Stimulated activated CD8-positive, alpha-beta memory T cell treated with anti-CD3 and anti-CD28 coated beads, Interleukin-7, amount 100 ng/mL, for 4 hours (primary cell): ENCODE measurements around the gene BAG5.
"Not testable (repeated sequence)": the region's sequence is repeated elsewhere in the genome, so short reads cannot be mapped to it uniquely, and the experiment has no call there.

ENCODE experiments used
- DNase-seq, 2 donors: peaks; one replicate each; pipeline ENCODE4 v3.0.0-alpha.2; 2020; ENCODE audit warnings: low read depth in 2 of 2

The BAG5 gene

DNA sequence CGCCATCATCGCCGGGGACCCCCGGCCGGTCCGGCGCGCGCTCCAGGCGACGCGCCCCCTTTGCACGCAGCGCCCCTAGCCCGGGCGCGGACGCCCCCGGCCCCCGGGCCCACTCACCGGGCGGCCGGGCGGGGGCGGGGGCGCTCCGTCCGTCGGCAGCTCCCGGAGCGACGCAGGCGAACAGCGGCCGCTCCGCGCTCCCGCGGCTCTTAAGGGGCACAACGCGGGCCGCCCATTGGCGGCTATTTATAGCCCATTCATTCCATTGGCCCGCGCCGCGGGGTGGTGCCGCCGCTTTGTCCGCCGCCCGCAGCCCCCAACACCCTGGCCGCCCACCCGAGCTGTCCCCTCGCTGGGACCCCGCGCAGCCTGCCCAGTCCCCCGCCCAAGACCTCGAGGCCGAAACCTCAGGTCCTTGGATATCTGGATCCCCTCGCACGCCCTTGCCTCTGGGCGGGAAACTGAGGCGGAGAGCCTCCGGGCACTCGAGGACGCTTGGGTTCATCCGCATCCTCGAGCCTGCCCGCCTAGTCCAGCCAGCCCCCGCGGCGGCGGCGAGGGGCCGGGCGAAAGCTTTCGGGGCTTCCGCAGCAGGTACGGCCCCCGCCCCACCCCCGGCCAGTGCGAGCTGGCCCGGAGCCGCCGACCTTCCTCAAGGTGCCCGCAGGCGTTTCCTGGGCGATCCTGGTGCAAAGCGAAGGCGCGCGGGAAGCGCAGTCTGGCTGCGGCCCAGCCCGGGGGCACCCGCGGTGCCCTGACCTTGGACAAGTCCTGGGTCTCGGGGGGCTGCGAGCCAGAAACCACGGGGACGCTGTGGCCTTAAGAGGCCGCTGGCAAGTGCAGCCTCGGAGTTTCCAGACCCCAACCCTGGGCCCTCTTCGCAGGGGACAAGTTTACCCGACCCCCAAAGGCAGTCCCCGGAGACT is 39.5 kb downstream of the BAG5 start, which contains the start of gene CKB:
CKB (minus strand) TSS at position 182 of the 926 bp plus-strand sequence. CDS start 337 bp downstream, outside the sequence.
- DNase-seq = no peak

DNA sequence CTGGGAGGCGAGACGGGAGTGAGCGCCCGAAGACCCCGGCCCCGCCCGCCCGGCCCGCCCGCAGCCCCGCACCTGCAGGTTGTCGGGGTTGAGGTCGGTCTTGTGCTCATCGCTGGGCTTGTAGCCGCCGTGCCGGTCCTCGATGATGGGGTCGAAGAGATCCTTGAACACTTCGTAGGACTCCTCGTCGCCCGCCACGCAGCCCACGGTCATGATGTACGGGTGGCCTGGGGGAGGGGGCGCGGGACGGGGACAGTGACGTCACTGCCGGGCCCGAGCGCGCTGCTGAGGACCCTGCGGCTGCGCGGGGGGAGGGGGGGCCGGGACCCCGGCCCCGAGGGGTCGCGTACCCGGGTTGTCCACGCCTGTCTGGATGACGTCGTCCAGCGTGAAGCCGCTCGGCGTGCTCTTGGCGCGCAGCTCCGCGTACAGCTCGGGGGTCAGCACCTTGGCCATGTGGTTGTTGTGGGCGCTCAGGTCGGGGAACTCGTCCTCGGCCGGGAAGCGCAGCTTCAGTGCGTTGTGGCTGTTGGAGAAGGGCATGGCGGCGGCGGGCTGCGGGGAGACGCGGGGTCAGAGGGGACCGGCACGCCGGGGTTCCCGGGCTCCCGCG is 40.4 kb downstream of the BAG5 start:
- no peak for DNase-seq

DNA sequence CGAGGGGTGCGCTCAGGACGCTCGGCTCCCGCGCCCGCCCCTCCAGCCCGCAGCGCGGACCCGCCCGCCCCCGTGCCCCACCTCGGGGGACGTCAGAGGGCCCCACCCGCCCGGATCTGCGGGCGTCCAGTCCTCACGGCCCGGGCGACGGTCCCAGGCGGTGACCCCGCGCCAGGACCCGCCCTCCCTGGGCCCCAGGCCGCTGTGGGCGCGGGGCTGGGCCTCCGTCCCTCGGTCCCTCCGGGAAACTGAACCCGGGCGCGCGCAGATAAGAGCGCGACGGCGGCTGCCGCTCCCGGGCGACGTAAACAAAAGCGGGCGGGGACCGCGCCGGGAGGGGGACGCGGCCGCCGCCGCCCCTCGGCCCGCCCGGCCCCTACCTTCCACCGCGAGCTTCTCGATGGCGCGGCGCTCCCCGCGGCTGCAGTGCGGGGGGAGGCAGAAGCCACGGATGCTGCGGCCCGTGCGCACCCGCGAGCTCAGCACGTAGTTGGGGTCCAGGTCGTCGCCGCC is 41.0 kb downstream of the BAG5 start:
- DNase-seq = no peak

DNA sequence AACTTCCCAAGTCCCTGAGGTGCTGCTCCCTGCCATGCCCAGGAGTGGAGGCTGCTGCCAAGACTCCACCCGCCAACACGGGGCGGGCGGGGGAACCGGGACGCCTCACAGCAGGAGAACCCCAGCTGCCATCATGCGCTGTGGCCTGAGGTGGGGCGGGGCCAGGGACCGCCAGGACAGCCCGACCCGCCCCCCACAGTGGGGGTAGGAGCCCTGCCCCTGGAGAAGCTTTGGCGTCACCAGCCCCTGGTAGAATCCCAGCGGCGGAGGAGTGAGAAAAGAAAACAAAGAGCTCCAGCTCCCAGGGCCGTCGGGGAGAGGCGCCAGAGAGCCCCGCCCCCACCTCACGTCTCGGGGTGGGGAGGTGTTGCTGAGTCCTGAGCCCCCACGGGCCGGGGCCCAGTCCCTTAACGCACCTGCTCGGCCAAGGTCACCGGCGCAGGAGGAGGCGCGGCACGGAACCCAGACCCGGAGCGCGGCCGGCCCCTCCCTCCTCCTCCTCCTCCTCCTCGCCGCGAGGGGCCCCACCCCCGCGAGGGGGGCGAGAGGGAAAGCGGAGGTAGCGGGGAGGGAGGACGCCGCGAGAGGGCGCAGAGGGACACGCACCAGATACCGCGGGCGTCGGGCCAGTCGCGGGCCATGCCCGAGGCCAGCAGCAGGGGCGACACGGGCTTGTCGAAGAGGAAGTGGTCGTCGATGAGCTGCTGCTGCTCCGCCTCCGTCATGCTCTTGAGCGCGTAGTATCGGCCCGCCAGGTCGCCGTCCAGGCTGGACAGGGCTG is 41.6 kb downstream of the BAG5 start:
- DNase-seq = peak; percentile 26 to 65

DNA sequence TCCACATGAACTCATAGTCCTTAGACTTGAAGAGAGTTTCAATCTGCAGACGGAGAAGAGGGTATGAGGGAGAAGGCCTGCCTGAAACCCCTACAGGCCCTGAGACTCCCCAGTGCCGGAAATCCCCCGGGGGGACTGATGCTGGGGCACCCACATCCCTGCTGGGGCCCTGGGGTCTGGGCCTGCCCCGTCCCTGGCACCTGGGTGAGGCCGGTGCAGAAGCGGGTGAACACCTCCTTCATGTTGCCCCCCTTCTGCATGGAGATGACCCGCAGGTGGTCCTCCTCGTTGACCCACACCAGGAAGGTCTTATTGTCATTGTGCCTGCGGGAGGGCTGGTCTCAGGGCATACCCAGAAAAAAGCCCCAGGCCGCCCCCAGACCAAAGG is 42.2 kb downstream of the BAG5 start:
- no peak for DNase-seq

DNA sequence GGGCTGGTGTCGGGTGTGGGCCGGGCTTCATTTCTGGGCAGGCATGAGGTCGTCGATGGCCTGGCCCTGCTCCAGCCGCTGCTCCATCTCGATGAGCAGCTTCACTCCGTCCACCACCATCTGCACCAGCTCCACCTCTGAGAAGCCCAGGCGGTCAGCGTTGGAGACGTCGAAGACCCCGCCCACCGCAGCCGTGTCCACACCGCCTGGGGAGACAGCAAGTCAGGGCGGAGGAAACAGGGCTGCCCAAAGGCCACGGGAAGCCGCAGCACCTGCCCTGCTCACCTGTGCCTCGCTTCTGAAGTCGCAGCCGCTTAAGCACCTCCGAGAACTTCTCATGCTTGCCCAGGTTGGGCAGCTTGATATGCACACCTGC is 42.6 kb downstream of the BAG5 start:
- no peak for DNase-seq

DNA sequence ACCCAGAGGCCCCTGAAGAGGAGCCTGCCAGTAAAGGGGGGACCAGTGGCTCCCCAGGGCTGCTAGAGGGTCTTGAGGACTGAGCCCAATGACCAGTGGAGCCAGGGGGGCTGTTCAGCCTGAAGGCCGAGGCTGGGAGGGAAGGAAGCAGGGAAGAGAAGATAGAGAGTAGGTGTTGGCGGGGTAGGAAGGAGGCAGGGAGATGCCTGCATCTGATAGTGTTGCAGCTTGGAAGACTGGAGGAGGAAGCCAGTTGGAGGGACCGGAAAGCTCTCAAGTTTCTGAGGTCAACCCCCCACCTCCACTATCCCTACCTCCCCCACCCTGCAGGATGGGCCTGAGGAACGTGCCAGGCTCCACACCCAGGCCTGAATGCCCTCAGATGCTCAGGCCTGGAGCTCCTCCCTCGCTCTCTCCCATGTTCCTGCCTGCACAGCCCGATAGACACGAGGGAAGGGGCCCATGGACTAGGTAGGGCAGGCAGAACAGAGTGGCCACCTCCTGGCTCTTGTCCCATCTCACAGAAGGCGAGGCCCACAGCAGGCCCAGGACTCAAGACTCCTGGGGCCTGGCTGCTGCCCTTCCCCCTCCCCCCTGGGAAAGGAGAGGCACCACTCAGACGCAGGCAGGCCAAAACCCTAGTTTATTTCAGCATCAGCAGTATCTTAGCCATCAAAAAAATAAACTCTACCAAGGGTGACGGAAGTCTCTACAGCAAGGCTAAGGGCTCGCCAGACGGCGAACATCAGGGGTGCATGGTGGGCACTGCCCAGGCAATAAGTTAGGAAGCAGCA is 43.2 kb downstream of the BAG5 start:
- no peak for DNase-seq

DNA sequence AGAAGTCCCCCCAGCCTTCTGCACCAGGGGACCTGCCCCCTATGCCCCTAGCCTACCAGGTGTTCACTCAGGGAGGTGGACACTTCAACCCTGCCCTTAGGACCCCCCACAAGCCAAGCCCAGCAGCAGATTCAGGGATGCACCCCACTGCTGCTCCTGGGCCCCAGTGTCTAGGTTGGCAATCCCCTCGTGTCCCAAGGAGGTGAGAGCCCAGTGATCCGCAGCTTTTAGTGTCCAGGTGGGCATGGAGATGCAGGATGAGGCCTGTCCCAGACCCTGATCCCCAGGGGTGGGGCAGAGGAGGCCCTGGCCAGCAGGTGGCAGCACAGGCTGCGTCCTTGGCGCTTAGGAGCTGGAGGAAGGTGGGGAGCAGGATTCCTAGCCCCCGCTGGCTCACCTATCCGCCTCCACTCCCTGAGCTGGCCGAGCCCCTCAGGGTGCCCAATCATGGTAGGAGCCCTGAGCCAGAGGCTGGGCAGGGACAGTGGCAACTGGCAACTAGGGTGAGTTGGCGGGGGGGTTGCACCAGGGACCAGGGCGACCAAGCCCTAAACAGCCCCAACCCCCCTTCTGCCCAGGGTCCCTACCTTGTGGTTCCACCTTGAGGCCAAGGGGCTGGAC is 43.9 kb downstream of the BAG5 start:
- DNase-seq = no peak

DNA sequence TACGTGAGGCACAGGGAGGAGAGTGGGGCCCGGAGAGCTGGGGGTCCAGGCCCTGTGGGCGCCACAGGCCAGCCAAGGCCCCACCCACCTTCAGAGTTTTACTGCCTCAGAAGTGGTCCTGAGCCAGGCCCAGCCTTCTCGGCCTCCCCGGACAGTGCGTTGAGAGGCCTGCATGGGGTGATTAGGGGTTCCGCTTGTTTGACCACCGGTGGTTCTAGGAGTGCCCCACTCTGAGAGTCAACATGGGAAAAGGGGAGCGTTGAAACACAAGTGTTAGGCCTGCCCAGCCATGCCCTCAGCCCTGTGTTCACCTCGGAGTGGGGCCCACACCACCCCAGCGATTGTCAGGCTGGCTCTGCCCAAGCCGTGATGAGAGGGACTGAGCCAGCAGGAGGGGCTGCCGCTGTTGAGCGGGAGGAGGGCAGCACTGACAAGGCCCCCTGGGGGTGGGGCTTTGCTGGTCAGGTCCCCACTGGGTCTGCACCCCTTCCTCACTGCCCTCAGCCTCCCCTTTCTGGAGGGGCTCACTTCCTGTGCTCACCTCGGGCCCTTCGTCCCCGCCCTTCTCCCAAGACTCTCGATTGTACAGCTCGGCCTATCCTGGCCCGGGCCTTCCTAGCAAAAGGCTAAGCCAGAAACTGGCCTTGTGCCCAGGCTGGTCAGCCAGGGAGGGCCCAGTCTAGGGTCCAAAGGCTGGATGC is 44.6 kb downstream of the BAG5 start:
- no peak for DNase-seq

DNA sequence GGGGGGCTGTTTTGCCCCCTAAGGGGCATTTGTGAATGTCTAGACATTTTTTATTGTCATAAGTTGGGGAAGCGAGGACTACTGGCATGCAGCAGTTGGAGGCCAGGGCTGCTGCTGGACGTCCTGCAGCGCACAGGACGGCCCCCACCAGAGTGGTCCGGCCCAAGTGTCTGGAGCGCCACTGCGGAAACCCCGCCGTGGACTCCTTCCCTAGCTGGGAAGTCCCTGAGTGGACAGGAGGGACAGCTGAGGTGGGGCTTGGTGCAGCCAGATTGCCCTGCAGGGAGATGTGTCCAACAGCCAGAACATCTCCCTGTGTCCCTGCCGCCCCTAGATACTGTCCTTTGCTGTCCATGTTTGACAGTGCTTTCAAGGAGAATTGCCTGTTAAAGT is 45.3 kb downstream of the BAG5 start:
- DNase-seq = no peak

DNA sequence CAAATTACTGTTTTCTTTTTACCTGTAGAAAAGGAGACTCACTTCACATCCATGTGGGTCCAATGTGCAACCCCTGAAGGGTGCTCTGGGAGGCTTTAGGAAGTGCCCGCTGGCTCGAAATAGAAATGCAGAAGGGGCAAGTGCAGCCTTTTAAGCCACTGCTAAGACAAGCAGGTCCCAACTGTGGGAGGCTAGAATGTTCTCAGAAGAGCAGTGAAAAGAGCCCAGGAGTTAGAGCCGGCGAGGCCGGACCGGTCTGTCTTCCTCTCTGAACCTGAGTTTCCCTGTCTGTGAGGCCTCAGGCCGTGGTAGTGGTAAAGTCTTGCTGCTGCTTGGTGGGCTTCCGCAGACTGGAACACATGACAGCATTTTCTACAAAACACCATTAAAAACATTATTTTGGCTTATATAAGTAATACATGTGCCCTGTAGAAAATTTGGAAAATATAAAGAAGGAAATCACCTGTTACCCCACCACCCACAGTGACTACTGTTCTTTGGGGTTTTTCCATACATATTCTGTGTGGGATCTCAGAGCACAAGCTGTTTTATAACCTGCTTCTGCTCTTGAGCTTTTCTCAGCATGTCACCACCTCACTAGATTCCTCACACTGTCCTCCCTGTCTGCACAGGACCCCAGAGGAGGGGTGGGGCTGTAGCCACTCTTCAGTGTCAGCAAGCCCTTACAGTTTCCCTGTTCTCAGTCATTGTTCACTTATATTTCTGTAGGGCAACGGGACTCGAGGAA is 45.9 kb downstream of the BAG5 start:
- DNase-seq = no peak

DNA sequence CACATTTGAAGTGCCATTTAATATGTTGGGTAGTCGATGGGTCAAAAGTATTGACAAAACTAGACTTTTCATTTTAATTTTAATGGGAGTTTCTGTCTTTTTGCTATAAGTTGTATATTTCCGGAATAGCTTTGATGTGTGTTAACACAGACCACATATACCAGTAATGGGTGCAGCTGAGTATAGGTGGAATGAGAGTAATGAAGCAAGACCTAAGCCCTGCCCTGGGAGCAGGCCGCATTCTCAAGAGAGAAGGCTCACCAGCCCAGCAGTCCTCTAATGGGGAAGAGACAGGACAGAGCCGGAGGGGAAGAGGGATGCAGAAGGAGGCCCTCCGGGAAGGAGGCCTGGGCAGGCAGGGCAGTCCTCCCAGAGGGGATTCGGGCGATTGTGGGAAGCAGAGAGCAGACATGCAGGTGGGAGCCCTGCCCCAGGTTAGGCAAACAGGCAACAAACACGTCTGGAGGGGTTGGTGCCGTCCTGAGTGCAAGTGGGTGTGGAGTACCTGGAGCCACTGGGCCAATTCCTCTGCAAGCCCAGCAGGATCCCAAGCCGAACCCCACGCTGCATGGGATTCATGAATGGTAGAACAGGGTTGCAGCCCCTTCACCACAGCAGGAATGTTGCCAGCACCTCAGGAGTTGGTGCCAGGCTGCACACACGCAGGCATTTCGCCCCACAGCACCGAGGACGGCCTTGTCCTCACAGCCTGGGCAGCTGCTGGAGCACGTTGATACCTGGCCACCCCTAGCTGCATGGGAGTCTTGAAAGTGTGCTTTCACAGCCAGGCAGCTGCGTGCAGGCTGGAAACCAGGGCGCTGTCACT is 47.6 kb downstream of the BAG5 start:
- no peak for DNase-seq

DNA sequence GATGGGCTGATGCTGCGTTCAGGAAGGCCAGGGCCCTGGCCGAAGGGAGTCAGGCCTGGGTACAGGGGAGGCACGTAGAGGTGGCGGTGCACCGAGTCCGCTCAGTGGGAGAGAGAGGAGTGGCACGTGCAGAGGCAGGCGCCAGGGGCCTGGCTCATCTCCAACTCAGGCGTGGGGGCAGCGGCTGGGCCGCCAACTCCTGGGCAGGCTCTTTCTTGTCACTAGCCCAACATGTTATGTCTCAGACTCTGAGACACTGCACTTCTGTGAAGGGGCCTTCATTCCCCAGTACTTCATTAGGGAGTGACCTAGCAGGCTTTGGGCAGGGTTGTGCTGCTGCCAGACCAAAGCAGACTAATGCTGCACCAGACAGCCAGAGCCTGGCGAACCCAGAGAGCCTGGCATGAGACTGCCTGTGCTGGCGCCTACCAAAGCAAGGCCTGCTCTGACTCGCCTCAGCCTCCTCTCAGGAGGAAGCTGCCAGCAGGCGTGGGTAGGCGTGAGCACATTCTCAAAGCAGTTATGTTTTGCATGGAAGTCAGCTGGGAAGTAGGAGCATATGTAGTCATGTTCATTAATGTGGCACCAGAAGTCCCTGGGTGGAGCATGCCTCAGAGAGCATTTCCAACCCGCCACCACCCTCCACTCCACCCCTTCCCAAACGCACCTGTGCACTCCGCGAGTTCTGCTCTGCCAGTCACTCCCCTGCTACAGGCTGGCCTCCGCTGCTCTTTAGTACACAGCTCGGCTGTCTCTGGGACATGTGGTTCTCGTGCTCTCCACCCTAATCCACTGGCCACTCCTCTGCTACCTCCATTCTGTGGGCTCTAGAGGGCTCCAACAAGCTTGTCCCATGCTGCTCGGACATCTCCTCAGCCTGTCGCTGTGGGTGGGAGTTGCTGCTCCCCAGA is 49.5 kb downstream of the BAG5 start:
- no peak for DNase-seq

DNA sequence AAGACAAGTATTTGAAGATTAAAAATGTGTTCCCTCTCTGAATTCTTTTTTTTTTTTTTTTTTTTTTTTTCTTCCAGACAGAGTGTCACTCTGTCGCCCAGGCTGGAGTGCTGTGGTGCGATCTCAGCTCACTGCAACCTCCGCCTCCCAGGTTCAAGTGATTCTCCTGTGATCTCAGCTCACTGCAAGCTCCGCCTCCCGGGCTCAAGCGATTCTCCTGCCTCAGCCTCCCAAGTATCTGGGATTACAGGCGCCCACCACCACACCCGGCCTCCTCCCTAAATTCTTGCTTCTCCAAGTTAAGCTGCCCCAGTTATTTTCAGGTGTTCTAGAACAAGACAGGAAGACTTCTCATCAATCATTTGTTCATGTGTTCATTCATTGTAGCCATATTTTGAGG is 50.3 kb downstream of the BAG5 start:
- not testable (repeated sequence) for DNase-seq

DNA sequence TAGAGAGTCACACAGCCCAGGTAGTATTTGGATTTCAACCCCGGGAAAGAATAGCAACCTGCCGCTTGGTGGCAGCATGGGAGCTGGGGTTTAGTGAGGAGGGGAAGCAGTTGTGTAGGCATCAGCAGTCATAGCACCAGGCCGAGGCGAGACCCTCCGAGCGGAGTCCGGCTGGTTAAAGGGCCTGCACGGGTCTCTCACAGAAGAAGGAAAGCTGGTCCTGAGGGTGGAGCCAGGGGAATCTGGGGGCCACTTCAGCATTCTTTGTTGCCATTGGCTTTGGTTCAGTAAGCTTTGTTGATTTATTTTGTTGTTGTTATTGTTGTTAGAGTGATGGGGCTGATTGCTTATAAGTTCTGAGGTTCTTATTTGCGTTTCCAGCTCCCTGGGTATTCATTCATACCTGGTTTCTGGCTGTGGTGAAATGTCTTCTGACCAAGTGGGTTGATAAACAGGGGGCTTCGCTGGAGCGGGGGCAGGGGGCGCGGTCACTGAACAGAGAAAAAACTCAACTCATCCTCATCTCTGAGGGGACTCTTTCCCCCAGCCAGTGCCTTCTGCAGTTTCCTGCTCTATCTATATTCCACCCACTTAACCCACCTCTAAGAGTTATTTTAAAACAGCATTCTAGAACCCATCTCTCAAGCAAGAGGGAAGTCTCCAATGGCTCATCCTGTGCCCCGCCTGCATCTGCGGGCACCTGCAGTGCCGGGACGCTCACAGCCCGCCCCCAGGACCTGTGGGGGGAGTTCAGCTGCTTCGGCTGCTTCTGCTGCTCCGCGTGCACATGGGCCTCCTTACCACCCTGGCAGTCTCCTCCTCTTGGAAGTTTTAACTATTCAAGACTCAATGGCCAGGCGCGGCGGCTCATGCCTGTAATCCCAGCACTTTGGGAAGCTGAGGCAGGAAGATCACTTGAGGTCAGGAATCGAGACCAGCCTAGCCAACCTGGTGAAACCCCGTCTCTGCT is 51.4 kb downstream of the BAG5 start:
- no peak for DNase-seq
